Lower leg skin (tissue), 4 donors: ENCODE results near the gene GABRG3. TPM values are rescaled to one million over a fixed set of nuclear protein-coding genes. Genes with fewer than 3 reads are reported as not detected.

Source experiments
- DNase-seq, 2 donors: peaks; one replicate each; pipeline ENCODE4 v3.0.0-alpha.2; 2019; ENCODE audit warnings: low spot score in 2 of 2
- H3K4me3 ChIP-seq: fragments of 200-600 bp; sonication (generic); 2 replicates; pipeline ENCODE4 v1.5.1; 2017; ENCODE audit warnings: mild to moderate bottlenecking, low read depth; ENCODE audit not compliant: poor library complexity, severe bottlenecking
- POLR2A ChIP-seq, 2 donors: fragments of 450-650 bp; IDR thresholded peaks; one replicate each; pipeline ENCODE4 v1.6.1; 2016 to 2017; ENCODE audit warnings: antibody characterized with exemption in 2 of 2, mild to moderate bottlenecking in 1 of 2, moderate library complexity in 1 of 2
- WGBS, 2 donors: methylation state at CpG; one replicate each; pipeline ENCODE4 v1.1.5; 2018; 5-methylcytosine and 5-hydroxymethylcytosine counted together
- intact Hi-C: fragments of 100-400 bp; cut with DNase I; formaldehyde crosslinking; loops from one replicate; pipeline ENCODE4 v1.15.0; 2023; ENCODE audit warnings: low total_unique reads
- total RNA-seq, 4 donors: library from RNA; depleted of rRNA; stranded (reverse); fragments of >200 nt; gene quantifications; one replicate each; pipeline ENCODE4 v1.1.0, GENCODE V29; 2016
- TF ChIP-seq, protein P1 (sequence below), 3 donors: fragments of 450-650 bp; IDR thresholded peaks; one replicate each; pipeline ENCODE4 v1.5.1; 2016; ENCODE audit warnings: antibody characterized with exemption in 3 of 3, mild to moderate bottlenecking in 3 of 3, moderate library complexity in 2 of 3

GABRG3 gene
- total RNA-seq, 4 donors from 2014 or later: 0.12 to 0.49 (median 0.25) TPM

GRCh38 chr15:27057904-27058645, 87.1 kb downstream of the GABRG3 start:
- no peak overlapping the region for H3K4me3 ChIP-seq
- peak in 1 of 2 donors; percentile 74 for DNase-seq
- 82 to 85% methylated on average over 14 of the region's 14 CpGs for WGBS, 2 donors
- TF ChIP-seq POLR2A (IDR thresholded peaks at IDR 0.05): no peak
- TF ChIP-seq, protein P1, sequence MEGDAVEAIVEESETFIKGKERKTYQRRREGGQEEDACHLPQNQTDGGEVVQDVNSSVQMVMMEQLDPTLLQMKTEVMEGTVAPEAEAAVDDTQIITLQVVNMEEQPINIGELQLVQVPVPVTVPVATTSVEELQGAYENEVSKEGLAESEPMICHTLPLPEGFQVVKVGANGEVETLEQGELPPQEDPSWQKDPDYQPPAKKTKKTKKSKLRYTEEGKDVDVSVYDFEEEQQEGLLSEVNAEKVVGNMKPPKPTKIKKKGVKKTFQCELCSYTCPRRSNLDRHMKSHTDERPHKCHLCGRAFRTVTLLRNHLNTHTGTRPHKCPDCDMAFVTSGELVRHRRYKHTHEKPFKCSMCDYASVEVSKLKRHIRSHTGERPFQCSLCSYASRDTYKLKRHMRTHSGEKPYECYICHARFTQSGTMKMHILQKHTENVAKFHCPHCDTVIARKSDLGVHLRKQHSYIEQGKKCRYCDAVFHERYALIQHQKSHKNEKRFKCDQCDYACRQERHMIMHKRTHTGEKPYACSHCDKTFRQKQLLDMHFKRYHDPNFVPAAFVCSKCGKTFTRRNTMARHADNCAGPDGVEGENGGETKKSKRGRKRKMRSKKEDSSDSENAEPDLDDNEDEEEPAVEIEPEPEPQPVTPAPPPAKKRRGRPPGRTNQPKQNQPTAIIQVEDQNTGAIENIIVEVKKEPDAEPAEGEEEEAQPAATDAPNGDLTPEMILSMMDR (IDR thresholded peaks at IDR 0.05): no peak
- intact Hi-C loops: no loop called here

DNA sequence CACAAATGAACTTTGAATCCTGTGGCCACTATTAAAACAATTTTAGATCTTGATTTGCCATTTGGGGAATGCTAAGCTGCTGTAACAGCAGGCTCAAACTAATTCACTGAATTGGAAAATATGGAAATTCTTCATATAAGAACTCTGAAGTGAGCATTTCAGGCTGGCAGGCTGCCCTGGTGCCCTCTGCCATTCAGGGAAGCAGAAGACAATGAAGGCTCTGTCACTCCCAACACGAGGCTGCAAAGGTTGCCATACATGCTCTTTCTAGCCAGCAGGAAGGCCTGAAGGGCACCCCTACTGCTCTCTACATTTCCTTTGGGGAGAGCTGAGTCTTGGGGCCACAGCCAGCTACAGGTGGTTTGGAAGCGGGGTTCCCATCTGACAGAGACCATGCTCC, 88.0 kb downstream of the GABRG3 start:
- peak in 1 of 2 donors; percentile 77 for DNase-seq
- no peak overlapping the region for H3K4me3 ChIP-seq
- WGBS, 2 donors: 59 to 79% methylated on average over 2 of the region's 2 CpGs
- TF ChIP-seq, protein P1 (IDR thresholded peaks at IDR 0.05): no peak
- TF ChIP-seq POLR2A (IDR thresholded peaks at IDR 0.05): no peak
- intact Hi-C loops: no loop called here

DNA sequence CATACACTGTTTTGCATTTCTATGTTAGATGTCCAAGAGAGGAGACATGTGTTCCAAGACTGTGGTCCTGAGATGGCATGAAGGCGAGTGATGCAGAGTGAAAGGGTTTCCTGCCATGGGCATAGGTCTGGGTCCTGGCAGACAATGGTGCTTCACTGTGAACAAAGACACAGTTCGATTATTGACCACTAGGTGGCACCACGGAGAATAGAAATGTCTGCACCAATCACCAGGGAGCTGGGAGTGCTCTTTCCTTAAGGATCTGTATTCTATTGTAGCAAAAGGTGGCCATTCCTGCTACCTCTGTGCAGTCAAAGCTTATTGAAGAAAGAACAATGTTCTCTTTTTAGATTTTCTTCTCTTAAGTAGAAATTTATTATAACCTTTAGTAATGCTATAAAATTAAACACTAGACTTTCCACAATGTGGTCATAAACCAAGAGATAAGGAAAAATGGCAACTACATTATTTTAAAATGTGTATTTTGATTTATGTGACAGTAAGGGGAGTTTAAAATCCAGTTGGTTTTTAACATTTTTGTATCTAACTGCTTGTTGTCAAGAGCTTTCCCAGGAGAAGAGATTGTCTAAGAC, 88.7 kb downstream of the GABRG3 start:
- TF ChIP-seq POLR2A (IDR thresholded peaks at IDR 0.05): no peak
- TF ChIP-seq, protein P1 (IDR thresholded peaks at IDR 0.05): no peak
- peak in 1 of 2 donors; percentile 22 for DNase-seq
- intact Hi-C loops: no loop called here
- 20 to 25% methylated on average over 3 of the region's 3 CpGs for WGBS, 2 donors
- no peak overlapping the region for H3K4me3 ChIP-seq

GRCh38 chr15:27061739-27062138, 90.8 kb downstream of the GABRG3 start:
- H3K4me3 ChIP-seq: no peak overlapping the region
- WGBS, 2 donors: 58 to 63% methylated on average over 6 of the region's 6 CpGs
- TF ChIP-seq, protein P1 (IDR thresholded peaks at IDR 0.05): no peak
- TF ChIP-seq POLR2A (IDR thresholded peaks at IDR 0.05): no peak
- DNase-seq: no peak
- intact Hi-C loops: no loop called here

- no peak for DNase-seq
- intact Hi-C loops: no loop called here
- WGBS, 2 donors: 84 to 88% methylated on average over 9 of the region's 9 CpGs
- H3K4me3 ChIP-seq: no peak overlapping the region
- TF ChIP-seq, protein P1 (IDR thresholded peaks at IDR 0.05): no peak
- TF ChIP-seq POLR2A (IDR thresholded peaks at IDR 0.05): no peak
These were observed 92.0 kb downstream of the GABRG3 start for GRCh38 chr15:27062951-27063350.
